GM21528 (cell line): ENCODE data around the gene PLCH1.

Experiments
- ATAC-seq: cut with Tn5 transposase; IDR thresholded peaks from one replicate; pipeline ENCODE4 v1.9.1; 2021; ENCODE audit warnings: mild to moderate bottlenecking, moderate library complexity; ENCODE audit not compliant: unreplicated experiment, low FRiP score

The PLCH1 gene

DNA sequence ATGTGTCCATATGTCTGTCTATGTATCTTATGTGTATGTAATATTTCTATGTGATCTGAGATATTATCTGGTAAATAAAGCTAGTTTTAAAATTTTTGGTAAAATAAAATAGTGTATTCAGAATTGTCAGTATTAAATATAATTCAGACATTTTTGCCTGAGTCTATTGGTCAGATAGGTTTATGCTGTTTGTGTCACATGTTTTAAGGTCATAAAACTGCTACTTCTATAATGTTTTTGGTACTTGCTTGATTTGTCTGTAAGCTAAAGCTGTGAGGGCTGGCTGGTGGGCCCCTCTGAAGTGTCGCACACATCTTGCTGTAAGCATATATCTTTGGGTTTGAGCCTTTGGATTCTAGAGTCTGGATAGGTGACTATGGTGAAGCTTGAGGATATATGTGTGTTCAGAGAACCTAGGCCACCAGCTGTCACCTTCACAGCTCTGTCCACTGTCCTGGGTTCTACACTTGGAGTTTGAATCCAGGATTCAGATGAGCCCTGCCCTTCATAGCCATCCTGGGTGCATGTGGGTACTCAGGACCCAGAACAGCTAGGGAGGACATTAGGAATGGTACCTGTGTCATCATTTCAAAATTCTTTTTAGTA, 379.6 kb downstream of the PLCH1 start:
- ATAC-seq: no peak

DNA sequence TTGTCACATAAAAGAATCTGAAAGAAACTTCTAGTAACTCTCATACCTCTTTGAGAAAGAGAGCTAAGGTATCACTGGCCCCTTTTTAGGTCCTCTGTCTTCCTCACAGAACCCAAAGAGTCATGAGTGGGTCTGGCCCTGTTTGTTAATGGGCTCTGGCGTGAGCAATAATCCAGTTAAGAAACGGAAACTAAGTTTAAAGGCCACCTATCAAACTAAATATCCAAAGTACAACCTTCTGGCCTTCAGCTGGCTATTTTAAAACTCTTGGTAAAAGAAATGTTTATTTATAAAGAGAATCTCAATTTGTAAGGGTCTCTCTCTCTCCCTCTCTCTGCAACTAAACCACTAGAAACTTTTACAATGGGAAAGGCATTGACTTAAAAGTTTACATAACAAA, 380.4 kb downstream of the PLCH1 start:
- no peak for ATAC-seq

DNA sequence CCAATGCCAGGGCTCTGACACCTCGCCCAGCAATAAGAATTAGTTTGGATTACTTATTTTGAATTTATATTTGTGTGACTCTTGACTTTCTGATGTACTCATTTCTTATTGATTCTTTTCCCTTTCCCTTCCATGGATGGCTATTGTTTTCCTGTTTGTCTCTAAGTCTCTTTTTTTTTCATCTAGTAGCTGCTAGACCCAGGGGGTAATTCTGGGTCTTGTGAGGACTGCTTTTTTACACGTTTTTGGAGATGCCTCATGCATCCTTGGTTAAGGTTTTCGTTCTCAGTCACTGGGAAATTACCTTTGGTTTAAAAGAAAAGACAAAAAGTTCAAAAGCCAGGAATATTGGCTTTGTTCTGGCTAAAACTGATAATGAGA, 381.2 kb downstream of the PLCH1 start:
- ATAC-seq: no peak

DNA sequence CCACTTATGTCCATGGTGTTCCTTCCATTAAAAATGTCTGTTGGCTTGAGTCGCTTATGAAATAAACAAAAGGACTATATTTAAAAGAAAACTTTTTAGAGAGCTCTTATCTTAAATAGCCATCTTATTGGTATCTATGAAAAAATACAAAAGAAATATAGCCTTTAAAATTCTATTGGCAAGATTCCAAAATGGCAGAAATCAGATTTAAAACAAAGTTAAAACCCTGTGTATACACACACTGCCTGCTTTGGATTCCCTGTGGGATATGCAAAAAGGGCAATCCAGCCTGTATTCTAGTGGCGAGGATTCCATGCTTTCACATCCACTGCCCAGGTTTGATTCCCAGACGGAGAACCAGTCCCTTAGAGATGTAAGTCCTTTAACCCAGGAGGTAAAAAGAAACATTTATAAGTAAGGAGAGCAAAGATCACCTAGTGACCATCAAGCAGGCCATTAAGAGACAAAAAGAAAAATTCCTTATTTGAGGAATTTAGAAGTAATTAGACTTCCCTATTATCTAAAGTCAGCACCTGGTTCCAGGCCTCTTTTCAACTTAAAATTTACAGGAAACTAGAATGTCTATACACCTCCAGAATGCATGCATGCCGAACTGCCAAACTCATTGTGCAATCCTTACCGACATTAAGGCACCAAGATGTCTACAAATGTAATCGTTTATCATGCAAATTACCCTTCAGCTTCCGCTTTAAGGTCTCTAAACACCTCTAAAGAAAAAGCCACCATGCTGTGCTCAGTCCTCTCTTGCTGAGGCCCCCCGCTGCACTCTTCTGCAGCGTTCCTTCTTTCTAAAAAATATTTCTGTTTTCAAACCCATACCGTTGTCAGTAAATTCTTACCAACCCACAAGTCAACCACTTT, 381.8 kb downstream of the PLCH1 start:
- no peak for ATAC-seq

DNA sequence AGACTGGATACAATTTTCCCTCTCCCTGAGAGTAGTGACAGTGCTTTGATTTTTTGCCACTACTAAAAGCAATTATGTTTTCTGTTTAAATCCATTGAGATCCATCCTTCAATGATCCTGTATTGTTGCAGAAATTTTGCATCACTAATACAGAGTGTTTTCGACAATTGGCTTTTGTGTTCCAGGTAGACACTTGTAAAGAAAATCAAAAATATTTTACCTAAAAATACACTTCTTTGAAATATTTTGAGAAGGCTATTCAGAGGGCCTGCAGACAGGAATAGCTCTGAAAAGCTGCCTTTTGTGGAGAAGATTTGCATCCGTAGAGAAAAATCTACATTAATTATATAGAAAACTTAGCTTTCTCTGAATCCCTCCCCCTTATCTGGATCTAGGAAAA, 384.6 kb downstream of the PLCH1 start:
- ATAC-seq: no peak

DNA sequence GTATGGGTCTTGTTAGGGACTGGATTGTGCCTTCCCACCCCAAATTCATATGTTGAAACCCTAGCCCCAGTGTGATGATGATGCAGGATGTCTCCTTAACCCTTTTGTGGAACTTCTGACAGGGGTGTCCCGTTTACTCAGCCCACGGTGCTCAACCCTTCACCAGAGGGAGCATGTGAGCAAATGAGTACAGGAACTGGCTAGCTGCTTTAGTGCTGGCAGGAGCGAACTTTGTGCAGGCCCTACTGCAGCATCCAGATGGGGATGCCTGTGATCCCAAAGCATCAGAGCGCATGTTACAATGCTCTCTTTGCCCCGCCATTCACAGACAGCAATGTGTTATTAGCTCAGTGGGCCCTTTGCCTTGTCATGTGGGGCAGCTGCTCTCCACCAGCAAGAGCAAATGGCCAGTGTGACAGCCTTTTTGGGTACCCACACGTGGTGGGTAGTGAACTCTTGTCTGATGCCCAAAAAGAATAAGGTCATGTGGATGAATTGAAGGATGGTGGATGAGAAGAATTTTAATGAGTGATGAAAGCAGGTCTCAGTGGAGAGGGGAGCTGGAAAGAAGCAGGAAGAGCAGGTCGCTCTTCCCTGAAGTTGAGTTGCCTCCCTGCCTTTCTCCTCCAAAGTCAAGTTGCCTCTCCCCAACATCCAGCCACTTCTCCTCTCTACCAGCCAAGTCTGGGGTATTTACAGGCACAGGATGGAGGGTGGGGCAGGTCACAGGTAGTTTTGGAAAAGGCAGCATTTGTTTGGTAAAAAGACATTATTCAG, 388.1 kb downstream of the PLCH1 start:
- ATAC-seq: no peak

DNA sequence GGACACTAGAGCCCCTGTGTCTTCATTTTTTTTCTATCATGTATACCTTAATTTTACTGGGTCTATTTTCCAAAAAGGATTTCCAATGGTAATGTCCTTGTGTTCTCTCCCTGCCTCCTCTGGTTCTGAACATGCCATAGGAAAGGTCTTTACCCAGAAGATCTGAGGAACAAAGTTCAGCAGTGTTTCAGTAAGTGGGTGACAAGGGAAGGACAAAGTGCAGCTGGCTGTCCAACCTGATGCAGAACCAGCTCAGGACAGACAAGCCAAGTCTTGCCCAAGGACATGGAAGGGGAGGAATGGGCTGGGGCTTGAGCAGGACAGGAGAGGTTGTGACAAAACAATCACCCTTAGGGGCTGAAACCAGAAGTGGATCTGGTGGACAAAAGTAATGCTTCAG, 390.2 kb downstream of the PLCH1 start:
- ATAC-seq: no peak

DNA sequence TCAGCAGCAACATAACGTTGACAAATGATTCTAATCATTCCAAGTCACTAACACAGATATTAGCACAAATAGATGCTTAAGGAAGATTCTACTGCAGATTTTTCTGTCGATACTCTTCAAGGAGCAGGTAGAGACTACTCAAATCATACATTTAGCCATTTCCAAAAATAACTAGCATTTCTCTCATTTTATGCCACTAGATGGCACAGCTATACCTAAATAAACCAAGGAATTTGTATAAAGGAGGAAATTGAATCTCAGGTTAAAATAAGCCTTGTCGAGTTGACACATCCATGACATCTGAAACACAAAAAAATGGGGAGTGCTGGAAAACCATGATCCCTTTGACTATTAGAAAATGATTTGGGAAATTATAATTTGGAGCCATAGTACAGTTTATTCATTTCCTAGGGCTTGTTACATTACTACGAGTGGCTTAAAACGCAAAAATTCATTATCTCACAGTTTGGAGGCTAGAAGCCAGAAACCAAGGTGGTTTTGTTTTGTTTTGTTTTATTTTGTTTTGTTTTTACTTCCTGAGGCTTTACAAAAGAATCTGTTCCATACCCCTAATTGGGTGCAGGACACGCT, 391.9 kb downstream of the PLCH1 start:
- ATAC-seq: no peak

DNA sequence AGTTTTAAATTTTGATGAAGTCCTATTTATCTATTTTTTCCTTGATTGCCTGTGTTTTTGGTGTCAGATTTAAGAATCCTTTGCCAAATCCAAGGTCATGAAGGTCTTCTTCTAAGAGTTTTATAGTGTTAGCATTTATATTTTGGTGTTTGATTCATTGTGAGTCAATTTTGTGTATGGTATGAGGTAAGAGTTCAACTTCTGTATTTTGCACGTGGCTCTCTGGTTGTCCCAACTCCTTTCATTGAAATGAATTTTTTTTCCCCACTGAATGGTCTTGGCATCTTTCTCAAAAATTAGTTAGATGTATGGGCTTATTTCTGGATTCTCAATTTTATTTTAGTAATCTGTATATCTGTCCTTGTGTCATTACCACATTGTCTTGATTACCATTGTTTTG, 394.3 kb downstream of the PLCH1 start:
- ATAC-seq: no peak

DNA sequence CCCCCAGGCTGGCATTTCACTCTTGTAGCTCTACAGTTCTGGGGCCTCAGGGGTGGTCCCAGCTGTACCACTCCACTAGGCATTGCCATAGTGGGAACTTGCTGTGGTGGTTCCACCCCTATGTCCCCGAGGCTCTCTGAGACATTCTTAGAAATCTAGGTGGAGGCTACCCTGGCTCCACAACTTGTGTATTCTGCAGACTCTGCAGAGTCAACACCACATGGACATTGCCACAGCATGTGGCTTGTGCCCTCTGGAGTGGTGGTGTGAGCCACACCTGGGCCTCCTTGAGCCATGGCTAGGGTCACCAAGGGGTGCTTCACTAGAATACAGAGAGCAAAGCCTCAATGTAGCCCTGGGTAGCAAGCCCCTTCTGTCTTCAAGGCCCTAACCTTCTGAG, 397.0 kb downstream of the PLCH1 start:
- ATAC-seq: no peak

DNA sequence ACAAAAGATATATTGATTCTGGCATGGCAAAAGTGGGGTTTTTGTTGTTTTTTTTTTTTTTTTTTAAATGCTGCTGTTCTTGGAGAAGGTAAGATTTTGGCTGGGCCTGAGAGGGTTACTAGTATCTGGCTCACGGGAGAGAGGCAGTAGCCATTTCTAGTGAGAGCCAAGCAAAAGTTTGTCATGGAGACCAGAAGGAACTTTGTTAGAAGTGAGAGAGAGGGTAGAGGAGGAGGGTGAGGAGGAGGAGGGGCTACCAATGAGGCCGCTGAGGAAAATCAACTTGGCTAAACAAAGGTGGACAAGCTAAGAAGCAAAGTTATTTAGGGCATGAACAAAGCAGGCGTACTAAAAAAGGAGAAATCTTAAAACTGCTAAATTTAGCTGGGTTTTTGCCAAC, 402.5 kb downstream of the PLCH1 start:
- no peak for ATAC-seq

DNA sequence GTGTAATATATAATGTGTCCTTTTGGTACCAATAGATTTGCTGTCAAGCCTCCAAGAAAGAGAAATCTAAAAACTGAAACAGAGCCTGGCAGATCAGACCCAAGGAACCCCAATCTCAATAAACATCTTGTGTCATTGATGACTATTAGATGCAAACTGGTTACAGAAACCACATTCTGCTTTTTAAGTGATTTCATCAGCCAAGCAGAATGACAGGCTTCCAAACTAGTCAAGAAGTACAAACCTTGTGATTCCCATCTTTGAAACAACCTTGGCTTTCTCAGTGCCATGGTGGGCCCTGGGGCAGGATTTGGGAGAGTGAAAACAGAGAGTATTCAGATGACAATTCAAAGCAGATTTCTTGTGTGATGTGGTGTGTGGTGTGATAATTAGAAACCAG, 405.8 kb downstream of the PLCH1 start:
- no peak for ATAC-seq

DNA sequence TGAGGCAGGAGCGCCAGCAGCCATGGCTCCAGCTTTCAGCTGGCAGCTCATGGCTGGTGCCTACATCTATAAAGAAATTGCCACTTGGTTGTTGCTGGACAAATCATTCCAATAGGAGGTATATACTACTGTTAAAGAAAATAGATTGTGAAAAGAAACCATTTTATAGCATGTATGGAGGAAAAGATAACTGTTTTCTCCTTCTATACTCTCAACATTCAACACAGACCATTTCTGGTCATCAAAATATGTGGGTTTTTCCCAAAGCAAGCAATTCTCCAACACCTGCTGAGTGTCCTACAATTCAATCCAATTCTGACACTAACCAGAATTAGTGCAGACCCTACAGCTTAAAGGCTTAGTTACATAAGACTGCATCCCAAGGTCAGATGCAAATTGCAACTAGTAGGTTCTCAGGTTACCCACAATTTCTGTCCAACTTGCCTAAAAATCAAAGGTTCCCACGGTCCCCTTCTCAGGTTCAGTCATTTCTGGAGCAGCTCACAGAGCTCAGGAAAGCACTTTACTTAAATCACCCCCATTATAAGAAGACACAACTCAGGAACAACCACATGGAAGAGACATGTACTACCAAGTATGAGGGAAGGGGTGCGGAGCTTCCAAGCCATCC, 409.0 kb downstream of the PLCH1 start:
- ATAC-seq: no peak

DNA sequence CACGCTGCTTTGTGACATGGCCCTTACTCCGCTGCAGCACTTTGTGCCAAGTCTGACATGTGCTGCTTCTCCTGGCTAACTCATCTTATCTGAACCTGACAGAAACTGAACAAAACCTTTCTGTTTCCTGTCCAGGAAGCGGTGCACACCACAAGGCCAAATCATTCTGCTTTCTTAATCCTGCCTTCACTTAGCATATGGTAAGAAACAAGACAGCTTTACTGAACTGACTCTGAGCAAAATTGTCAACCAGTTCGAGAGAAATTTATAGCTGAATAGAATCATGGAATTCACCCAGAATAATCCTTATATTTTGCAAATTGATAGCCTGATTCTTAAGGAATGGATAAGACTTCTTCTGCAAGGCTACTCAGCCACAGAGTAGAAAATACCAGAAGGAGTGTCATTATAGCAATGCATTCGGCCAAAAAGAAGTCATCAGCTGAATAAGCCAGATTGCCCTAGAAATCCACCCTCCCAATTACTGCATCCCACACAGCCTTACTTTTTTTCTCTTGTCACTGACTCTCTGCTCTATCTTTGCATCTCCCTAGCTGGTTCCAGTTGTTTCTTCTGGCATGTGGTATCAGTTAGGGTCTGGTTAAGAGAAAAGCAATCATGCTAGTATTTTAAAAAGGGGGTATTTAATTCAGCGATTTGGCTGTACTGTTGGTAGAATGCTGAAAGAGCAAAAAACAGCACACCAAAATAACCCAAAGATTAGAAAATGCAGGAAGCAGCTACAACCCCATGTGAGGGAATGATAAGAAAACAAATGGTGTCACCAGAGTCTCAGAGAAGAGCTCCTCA, 409.8 kb downstream of the PLCH1 start:
- ATAC-seq: peak; percentile 94

DNA sequence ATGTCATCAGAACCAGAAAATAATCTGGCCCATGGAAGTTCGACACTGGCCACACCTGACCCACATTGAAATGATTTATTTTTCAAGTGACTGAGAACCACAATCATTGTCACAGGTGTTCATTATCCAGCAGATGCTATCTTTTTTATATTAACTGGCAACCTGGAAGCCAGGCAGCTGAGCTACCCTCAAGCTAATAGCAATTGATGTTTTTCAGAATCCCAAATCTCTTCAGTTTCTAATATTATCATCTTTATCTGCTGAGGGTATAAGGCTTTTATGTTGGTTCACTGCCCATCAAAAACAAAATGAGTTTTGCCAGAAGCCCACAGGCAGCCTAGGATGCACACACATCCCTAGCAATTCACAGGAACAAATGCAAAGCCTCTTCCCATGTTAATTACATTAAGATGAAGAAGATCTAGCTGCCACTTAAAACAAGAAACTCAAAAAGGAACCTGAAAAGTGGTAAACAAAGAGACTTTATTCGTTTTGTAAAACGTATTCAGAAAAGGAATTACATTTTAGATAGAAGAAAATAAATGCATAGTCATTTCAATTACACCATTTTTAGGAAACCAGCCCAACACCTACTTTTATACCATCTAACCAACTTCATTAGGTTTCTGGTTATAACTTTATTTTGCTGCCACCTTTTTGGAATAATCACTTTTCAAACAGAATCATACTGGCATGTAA, 410.5 kb downstream of the PLCH1 start:
- no peak for ATAC-seq

DNA sequence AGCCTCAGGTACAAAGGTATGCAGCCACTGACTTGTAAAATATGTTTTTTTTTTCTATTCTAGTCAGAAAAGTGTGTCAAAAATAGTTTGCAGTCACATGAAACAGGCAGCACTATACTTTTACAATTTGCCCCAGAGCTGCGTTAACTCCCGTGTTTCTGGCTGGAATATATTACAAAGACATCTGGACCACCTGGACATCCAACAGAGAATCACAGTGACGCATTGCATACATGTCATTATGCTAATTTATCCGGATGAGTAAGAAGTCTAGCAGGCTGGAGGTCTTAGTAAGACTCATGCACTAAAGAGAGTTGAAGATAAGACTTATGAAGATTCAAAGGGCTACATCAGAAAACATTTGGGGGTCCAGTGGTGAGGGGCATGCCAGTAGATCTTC, 412.2 kb downstream of the PLCH1 start:
- ATAC-seq: no peak

DNA sequence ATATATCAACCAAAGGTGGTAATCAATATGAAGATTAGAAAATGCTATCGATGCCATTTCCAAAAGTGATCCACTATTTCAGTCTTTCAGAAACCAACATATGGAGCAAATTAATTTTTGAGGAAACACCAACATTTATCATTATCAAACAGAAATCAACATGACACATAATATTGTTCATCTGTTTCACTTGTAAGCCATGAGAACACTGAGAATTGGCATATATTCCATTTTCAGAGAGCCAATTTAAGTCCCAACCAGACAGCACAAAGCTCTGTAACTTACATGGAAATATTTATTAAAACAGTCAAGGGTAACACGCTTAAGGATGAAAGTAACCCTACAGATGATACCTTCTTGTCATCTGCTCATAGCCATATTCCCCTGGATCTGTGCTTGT, 413.8 kb downstream of the PLCH1 start:
- no peak for ATAC-seq

DNA sequence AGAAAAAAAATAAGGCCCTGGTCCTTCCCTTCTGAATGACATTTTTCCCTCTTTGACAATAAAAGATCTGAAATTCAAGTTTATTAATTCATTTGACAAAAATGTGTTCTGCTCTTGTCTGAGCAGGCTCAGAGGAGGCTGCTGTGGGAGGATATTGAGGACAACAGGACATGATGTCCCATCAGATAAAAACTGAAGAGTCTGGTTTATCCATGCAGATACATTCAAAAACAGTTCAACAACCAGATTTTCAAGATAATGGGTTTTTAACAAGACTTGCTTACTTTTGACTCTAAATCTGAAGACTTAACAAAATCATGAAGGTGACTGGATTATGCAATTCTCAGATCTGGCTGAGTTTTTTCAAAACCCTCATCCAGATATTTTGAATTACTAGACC, 414.5 kb downstream of the PLCH1 start:
- no peak for ATAC-seq

DNA sequence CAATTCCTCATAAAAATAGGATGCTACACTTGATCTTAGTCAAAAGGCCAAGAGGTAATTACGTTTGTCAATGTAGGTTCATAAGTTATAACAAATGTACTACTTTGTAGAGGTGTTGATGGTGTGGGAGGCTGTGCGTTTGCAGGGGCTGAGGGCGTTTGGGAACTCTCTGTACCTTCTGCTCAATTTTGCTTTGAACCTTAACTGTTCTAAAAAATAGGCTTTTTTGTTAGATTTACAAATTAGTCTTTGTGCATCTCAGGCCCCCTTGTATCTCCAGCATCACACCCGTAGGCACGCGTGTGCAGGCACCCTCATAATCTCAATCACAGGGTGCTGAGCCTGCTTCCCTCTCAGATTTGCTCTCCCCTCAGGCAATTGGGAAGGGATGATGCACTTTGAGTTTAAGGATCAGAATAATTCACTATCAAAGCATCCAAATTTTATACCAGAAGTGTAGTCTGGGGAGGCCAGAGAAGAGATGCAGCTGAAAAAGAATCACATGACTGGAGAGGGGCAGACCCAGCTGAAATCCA, 415.3 kb downstream of the PLCH1 start:
- ATAC-seq: no peak
